B cell (primary cell): ENCODE measurements around the gene ZMIZ1. TPM values are rescaled to one million over a fixed set of nuclear protein-coding genes. Genes with fewer than 3 reads are reported as not detected.

ENCODE experiments used
- ATAC-seq: fragments of 200-7000 bp; cut with Tn5 transposase; one replicate; pipeline ENCODE4 v1.10.0; 2021; ENCODE audit warnings: low read depth, mild to moderate bottlenecking, moderate number of reproducible peaks, moderate library complexity
- CTCF ChIA-PET: fragments of 350-600 bp; sonication (Branson Sonifier 250); formaldehyde crosslinking; loops from one replicate; lab custom pipeline; 2021; ENCODE audit warnings: antibody characterized with exemption, inconsistent platforms; lab: Charles Lee
- POLR2A ChIA-PET: fragments of 350-600 bp; sonication (Branson Sonifier 250); formaldehyde crosslinking; loops from one replicate; lab custom pipeline; 2021; ENCODE audit warnings: antibody characterized with exemption; lab: Charles Lee
- DNase-seq: peaks from one replicate; pipeline ENCODE4 v3.0.0; 2013
- H2AFZ ChIP-seq: 2 replicates; pipeline ENCODE4 v1.6.1; 2012; ENCODE audit warnings: mild to moderate bottlenecking, low read depth, low read length; ENCODE audit not compliant: insufficient read depth, poor library complexity, severe bottlenecking
- H3K27ac ChIP-seq, 2 donors: 1 replicate in 1 of 2; 2 replicates in 1 of 2; pipeline ENCODE4 v1.5.1; 2012 to 2013; ENCODE audit warnings: low read length in 2 of 2, mild to moderate bottlenecking in 2 of 2, moderate library complexity in 1 of 2
- H3K27me3 ChIP-seq, 4 experiments: fragments of 200-600 bp in 1 of 4; sonication (generic) in 1 of 4; replicated peaks in 1 of 4; 1 replicate in 2 of 4; 2 replicates in 2 of 4; pipeline versions ENCODE4 v1.6.1 to v1.7.0; 2013 to 2016; ENCODE audit warnings: low read length in 3 of 4, mild to moderate bottlenecking in 2 of 4, mixed read lengths in 1 of 4, moderate library complexity in 1 of 4; ENCODE audit not compliant: insufficient read depth in 4 of 4, control insufficient read depth in 3 of 4; ENCODE audit errors: control extremely low read depth in 1 of 4
- H3K36me3 ChIP-seq, 2 experiments: replicated peaks in 1 of 2; 1 replicate in 1 of 2; 2 replicates in 1 of 2; pipeline versions ENCODE4 v1.6.1 to v1.7.1; 2013; ENCODE audit warnings: low read length in 1 of 2; ENCODE audit not compliant: insufficient read depth in 2 of 2, control insufficient read depth in 1 of 2; ENCODE audit errors: control extremely low read depth in 1 of 2, extremely low read depth in 1 of 2
- H3K4me1 ChIP-seq, 2 donors: fragments of 200-600 bp in 1 of 2; sonication (generic) in 1 of 2; 1 replicate in 1 of 2; 2 replicates in 1 of 2; pipeline versions ENCODE4 v1.5.1 to v1.6.1; 2013 to 2017; ENCODE audit warnings: low read length in 2 of 2; ENCODE audit not compliant: control insufficient read depth in 2 of 2, insufficient read depth in 2 of 2
- H3K4me2 ChIP-seq: replicated peaks from 2 replicates; pipeline ENCODE3; 2012; ENCODE audit warnings: mild to moderate bottlenecking, low read depth, low read length; ENCODE audit not compliant: poor library complexity, severe bottlenecking
- H3K4me3 ChIP-seq, 5 experiments: fragments of 200-600 bp in 1 of 5; sonication (generic) in 1 of 5; 1 replicate in 3 of 5; 2 replicates in 2 of 5; pipeline versions ENCODE4 v1.5.1 to v1.7.0; 2011 to 2016; ENCODE audit warnings: low read length in 4 of 5, mild to moderate bottlenecking in 4 of 5, low read depth in 2 of 5, control low read depth in 1 of 5, moderate library complexity in 1 of 5; ENCODE audit not compliant: insufficient read depth in 1 of 5; ENCODE audit errors: control extremely low read depth in 1 of 5, extremely low read depth in 1 of 5
- H3K79me2 ChIP-seq: fragments of 200-600 bp; sonication (generic); one replicate; pipeline ENCODE4 v1.6.0; 2016; ENCODE audit warnings: low read length; ENCODE audit not compliant: control insufficient read depth, insufficient read depth
- H3K9ac ChIP-seq: fragments of 200-600 bp; sonication (generic); 2 replicates; pipeline ENCODE4 v1.6.1; 2017; ENCODE audit warnings: mild to moderate bottlenecking, low read length, moderate library complexity
- H3K9me3 ChIP-seq, 3 donors: one replicate each; pipeline versions ENCODE4 v1.6.1 to v1.7.1; 2013; ENCODE audit warnings: low read length in 2 of 3; ENCODE audit not compliant: control insufficient read depth in 2 of 3, insufficient read depth in 1 of 3; ENCODE audit errors: control extremely low read depth in 1 of 3
- H4K20me1 ChIP-seq: 2 replicates; pipeline ENCODE4 v1.6.0; 2012; ENCODE audit warnings: mild to moderate bottlenecking, low read length; ENCODE audit not compliant: insufficient read depth, control insufficient read depth, poor library complexity, severe bottlenecking
- H3K27ac Mint-ChIP-seq: one replicate; pipeline ENCODE4 v1.8.0; 2021; ENCODE audit warnings: mixed read lengths
- H3K27me3 Mint-ChIP-seq: one replicate; pipeline ENCODE4 v1.8.0; 2021; ENCODE audit warnings: mixed read lengths
- H3K4me1 Mint-ChIP-seq: one replicate; pipeline ENCODE4 v1.8.0; 2021; ENCODE audit warnings: mixed read lengths
- H3K4me3 Mint-ChIP-seq: one replicate; pipeline ENCODE4 v1.8.0; 2021; ENCODE audit warnings: mixed read lengths
- H3K9me3 Mint-ChIP-seq: one replicate; pipeline ENCODE4 v1.8.0; 2022; ENCODE audit warnings: mixed read lengths; ENCODE audit not compliant: insufficient read depth
- CTCF ChIP-seq: fragments of 200-600 bp; IDR thresholded peaks from one replicate; pipeline ENCODE4 v1.8.0; 2022; ENCODE audit warnings: antibody characterized with exemption, mild to moderate bottlenecking
- EZH2 ChIP-seq: IDR thresholded peaks from 2 replicates; pipeline ENCODE4 v1.6.1; 2012; ENCODE audit warnings: borderline replicate concordance, low read depth, mild to moderate bottlenecking, moderate library complexity, low read length; ENCODE audit not compliant: insufficient read depth, poor library complexity, severe bottlenecking
- WGBS: methylation state at CpG from one replicate; pipeline ENCODE4 v1.1.5; 2013; ENCODE audit warnings: missing lambda C conversion rate; ENCODE audit not compliant: insufficient coverage; 5-methylcytosine and 5-hydroxymethylcytosine counted together
- intact Hi-C: fragments of 100-400 bp; cut with micrococcal nuclease; formaldehyde crosslinking; loops from one replicate; pipeline ENCODE4 v1.10.0; 2022
- polyA plus RNA-seq: library from polyadenylated mRNA; depleted of rRNA; stranded (reverse); fragments of >200 nt; gene quantifications from 2 replicates; pipeline ENCODE4 v1.2.3, GENCODE V29; 2012
- total RNA-seq, 2 donors: library from RNA; stranded (reverse); fragments of 120-200 nt in 1 of 2; gene quantifications; 1 replicate in 1 of 2; 2 replicates in 1 of 2; pipeline versions ENCODE4 v1.2.3 to v1.2.4, GENCODE V29; 2013 to 2022

Gene ZMIZ1
- total and polyA plus RNA-seq, 2 donors (not counting 1 experiment from before 2014, with no cell fraction given), result 14.3 to 64.9 TPM

- ATAC-seq (no peak), DNase-seq (no peak)
- Histone ChIP-seq H3K27ac (peak overlapping the region; percentile 20 to 62), H3K27me3 (no peaks in the 10 kb centered on the region), H2AFZ (no peak overlapping the region), H3K79me2 (no peaks in the 10 kb centered on the region), H3K4me3 (no peak overlapping the region), H3K9ac (no peak overlapping the region), H3K36me3 (peaks cover 0 to 60% of the 10 kb centered on the region in 2 experiments), H4K20me1 (peaks cover 13% of the 10 kb centered on the region), H3K4me1 (peaks cover 23 to 39% of the 10 kb centered on the region in 2 donors), H3K9me3 (no peaks in the 10 kb centered on the region), H3K4me2 (peak overlapping the region; percentile 34)
- no peak overlapping the region for H3K4me3 Mint-ChIP-seq
- TF ChIP-seq EZH2 (no peak), CTCF (no peak)
- peak overlapping the region; percentile 34 for H3K27ac Mint-ChIP-seq
- CTCF ChIA-PET, result interaction anchor here (0.9 to 1.5 kb wide), 2 partner anchors 36 to 60 kb away, joined by 3 to 5 read pairs; no protein-coding TSS in a partner anchor
- no peaks in the 10 kb centered on the region for H3K9me3 Mint-ChIP-seq
- H3K27me3 Mint-ChIP-seq, result no peaks in the 10 kb centered on the region
- 86% methylated on average over 4 of the region's 6 CpGs for WGBS
- intact Hi-C loops, result no loop called here
- peaks cover 48% of the 10 kb centered on the region for H3K4me1 Mint-ChIP-seq
- POLR2A ChIA-PET, result no interaction called here
Observed at GRCh38 chr10:79354615-79355014, 285.8 kb downstream of the ZMIZ1 start.

- no peak overlapping the region for H3K4me2 ChIP-seq
- peak overlapping the region; percentile 10 for H3K27ac Mint-ChIP-seq
Observed at GRCh38 chr10:79355420-79356017, 286.8 kb downstream of the ZMIZ1 start.

More at GRCh38 chr10:79355420-79356017, 286.8 kb downstream of the ZMIZ1 start:
- Histone ChIP-seq H3K36me3 (peaks cover 0 to 51% of the 10 kb centered on the region in 2 experiments), H3K4me3 (no peak overlapping the region), H3K9ac (no peak overlapping the region), H3K27me3 (no peaks in the 10 kb centered on the region), H3K27ac (no peak overlapping the region), H2AFZ (no peak overlapping the region), H3K79me2 (no peaks in the 10 kb centered on the region), H3K9me3 (no peaks in the 10 kb centered on the region), H3K4me1 (peaks cover 27 to 47% of the 10 kb centered on the region in 2 donors), H4K20me1 (peaks cover 13% of the 10 kb centered on the region)
- Mint-ChIP-seq H3K9me3 (no peaks in the 10 kb centered on the region), H3K27me3 (no peaks in the 10 kb centered on the region), H3K4me1 (peaks cover 48% of the 10 kb centered on the region), H3K4me3 (no peak overlapping the region)
- ChIA-PET CTCF (interaction anchor here (0.9 kb wide), 1 partner anchor 61 kb away, joined by 5 read pairs; no protein-coding TSS in a partner anchor), POLR2A (no interaction called here)
- TF ChIP-seq CTCF (no peak), EZH2 (no peak)
- ATAC-seq (no peak), DNase-seq (no peak)
- 74% methylated on average over 5 of the region's 6 CpGs for WGBS
- intact Hi-C loops, result no loop called here
